K562 (cell line): ENCODE measurements around the gene PLD6. TPM values are rescaled to one million over a fixed set of nuclear protein-coding genes. Genes with fewer than 3 reads are reported as not detected.

ENCODE experiments used
- ATAC-seq: fragments of 200-7000 bp; cut with Tn5 transposase; 3 replicates; pipeline ENCODE4 v1.9.1; 2020; ENCODE audit warnings: moderate library complexity
- BruUV-seq: library from RNA; stranded (reverse); fragments of 400-500 nt; replicated peaks from 2 replicates; lab custom pipeline; 2021; lab: Mats Ljungman, UMichigan
- CTCF ChIA-PET: fragments of 300-600 bp; formaldehyde crosslinking; extraction: SDS; loops from one replicate; lab custom pipeline; 2021; ENCODE audit warnings: low intra/inter-chr PET ratio; lab: Yijun Ruan, JAX
- POLR2A ChIA-PET: fragments of 300-600, 350-650 bp; sonication (Branson Sonifier 250); formaldehyde crosslinking; extraction: SDS; loops from one replicate; lab custom pipeline; 2021; ENCODE audit warnings: antibody characterized with exemption, inconsistent platforms; lab: Yijun Ruan, JAX
- DNase-seq, 4 experiments: peaks; one replicate each; pipeline versions ENCODE4 v3.0.0 to v3.0.0-alpha.2; 2011 to 2018; ENCODE audit warnings: low spot score in 3 of 4, mixed read lengths in 3 of 4; ENCODE audit errors: extremely low read depth in 1 of 4
- FAIRE-seq: peaks from 2 replicates; lab custom pipeline; 2011; peaks lifted over from hg19 to GRCh38; lab: Jason Lieb, UNC
- H2AFZ ChIP-seq: 2 replicates; pipeline ENCODE4 v1.6.0; 2011; ENCODE audit warnings: low read depth, low read length, control low read depth, inconsistent platforms
- H3K27ac ChIP-seq: fragments of 200-600 bp; 3 replicates; pipeline ENCODE4 v1.8.0; 2011; ENCODE audit warnings: low read depth, mild to moderate bottlenecking, control low read depth, inconsistent platforms, low read length, moderate library complexity, mixed read lengths; ENCODE audit errors: extremely low read depth
- H3K27me3 ChIP-seq, 2 experiments: fragments of 300-600 bp in 1 of 2; 2 replicates in 1 of 2; 3 replicates in 1 of 2; pipeline versions ENCODE4 v1.6.0 to v1.8.0; 2011; ENCODE audit warnings: inconsistent platforms in 2 of 2, low read length in 2 of 2, mild to moderate bottlenecking in 1 of 2, mixed read lengths in 1 of 2, moderate library complexity in 1 of 2; ENCODE audit not compliant: control insufficient read depth in 2 of 2, insufficient read depth in 2 of 2
- H3K36me3 ChIP-seq: fragments of 300-600 bp; 3 replicates; pipeline ENCODE4 v1.8.0; 2011; ENCODE audit warnings: mild to moderate bottlenecking, low read length, inconsistent platforms; ENCODE audit not compliant: control insufficient read depth, insufficient read depth
- H3K4me1 ChIP-seq, 2 experiments: fragments of 200-600 bp in 1 of 2; replicated peaks in 1 of 2; 2 replicates in 1 of 2; 3 replicates in 1 of 2; pipeline versions ENCODE4 v1.5.1 to v1.8.0; 2011; ENCODE audit warnings: inconsistent platforms in 2 of 2, low read length in 2 of 2, mild to moderate bottlenecking in 1 of 2, mixed read lengths in 1 of 2, moderate library complexity in 1 of 2; ENCODE audit not compliant: control insufficient read depth in 2 of 2, insufficient read depth in 2 of 2
- H3K4me2 ChIP-seq: 2 replicates; pipeline ENCODE4 v1.6.1; 2011; ENCODE audit warnings: low read length, control low read depth, inconsistent platforms, mixed read lengths; ENCODE audit not compliant: insufficient read depth
- H3K4me3 ChIP-seq: fragments of 200-600 bp; sonication (generic), shearing (Covaris generic); 2 replicates; pipeline ENCODE4 v1.5.1; 2016; ENCODE audit warnings: control low read depth, inconsistent platforms
- H3K79me2 ChIP-seq: fragments of 200-600 bp; 3 replicates; pipeline ENCODE4 v1.8.0; 2011; ENCODE audit warnings: low read length, inconsistent platforms; ENCODE audit not compliant: control insufficient read depth, insufficient read depth
- H3K9ac ChIP-seq, 2 experiments: 2 replicates each; pipeline versions ENCODE4 v1.6.0 to v1.6.1; 2011; ENCODE audit warnings: low read depth in 2 of 2, low read length in 2 of 2, control low read depth in 1 of 2, inconsistent platforms in 1 of 2, mild to moderate bottlenecking in 1 of 2, mixed read lengths in 1 of 2; ENCODE audit not compliant: insufficient read depth in 1 of 2
- H3K9me1 ChIP-seq: one replicate; pipeline ENCODE4 v1.6.0; 2011; ENCODE audit warnings: inconsistent platforms, mild to moderate bottlenecking, low read length, moderate library complexity; ENCODE audit not compliant: control insufficient read depth, insufficient read depth
- H3K9me3 ChIP-seq: replicated peaks from 2 replicates; pipeline ENCODE4 v1.5.1; 2011; ENCODE audit warnings: low read depth, low read length, inconsistent platforms; ENCODE audit not compliant: control insufficient read depth, insufficient read depth
- H4K20me1 ChIP-seq: replicated peaks from 2 replicates; pipeline ENCODE4 v1.6.1; 2011; ENCODE audit warnings: low read length, inconsistent platforms, mixed read lengths; ENCODE audit not compliant: control insufficient read depth, insufficient read depth
- CBX8 ChIP-seq: fragments of 200-600 bp; sonication (generic); IDR thresholded peaks from 2 replicates; pipeline ENCODE4 v1.6.1; 2012; ENCODE audit warnings: borderline replicate concordance, mixed run types, low read depth, mild to moderate bottlenecking, moderate library complexity, mixed read lengths, low read length, control low read depth, inconsistent platforms; ENCODE audit not compliant: poor library complexity, severe bottlenecking; ENCODE audit errors: extremely low read depth
- CCAR2 ChIP-seq: fragments of 200-400 bp; formaldehyde crosslinking; IDR thresholded peaks from 2 replicates; pipeline ENCODE4 v1.6.1; 2017; ENCODE audit warnings: mild to moderate bottlenecking, low read depth, low read length
- ESRRA ChIP-seq: fragments of 450-650 bp; IDR thresholded peaks from 2 replicates; pipeline ENCODE4 v1.6.1; 2014; ENCODE audit warnings: low read depth, mild to moderate bottlenecking, moderate library complexity, borderline replicate concordance
- MCM2 ChIP-seq: fragments of 450-650 bp; IDR thresholded peaks from 2 replicates; pipeline ENCODE4 v1.6.1; 2017; ENCODE audit warnings: low read depth, mild to moderate bottlenecking
- NFIX ChIP-seq: fragments of 250-450 bp; sonication (Bioruptor Pico); IDR thresholded peaks from 2 replicates; pipeline ENCODE4 v1.4.0; 2020; ENCODE audit warnings: low read depth, mild to moderate bottlenecking, moderate library complexity
- RBM15 ChIP-seq: fragments of 200-400 bp; formaldehyde crosslinking; IDR thresholded peaks from 2 replicates; pipeline ENCODE4 v1.6.1; 2018; ENCODE audit warnings: mild to moderate bottlenecking, low read length, moderate library complexity; ENCODE audit not compliant: insufficient read depth
- TBL1XR1 ChIP-seq, 2 experiments: IDR thresholded peaks; 2 replicates each; pipeline ENCODE4 v1.6.1; 2012; ENCODE audit warnings: improper control_type of control experiment in 2 of 2, low read length in 2 of 2, mild to moderate bottlenecking in 1 of 2
- ZNF124 ChIP-seq: sonication (generic); formaldehyde crosslinking; IDR thresholded peaks from 2 replicates; pipeline ENCODE4 v1.8.1; 2022; ENCODE audit warnings: missing genetic modification reagents
- ZNF407 ChIP-seq: fragments of 450-650 bp; IDR thresholded peaks from 2 replicates; pipeline ENCODE4 v1.6.1; 2016; ENCODE audit warnings: low read depth
- ZNF77 ChIP-seq: fragments of 250-450 bp; sonication (Bioruptor Pico); IDR thresholded peaks from 2 replicates; pipeline ENCODE4 v1.5.0; 2020
- ZZZ3 ChIP-seq: fragments of 450-650 bp; IDR thresholded peaks from 2 replicates; pipeline ENCODE4 v1.6.1; 2016; ENCODE audit warnings: antibody characterized with exemption, mild to moderate bottlenecking, moderate library complexity
- WGBS: fragments of 100-300 bp; shearing (Covaris generic); methylation state at CpG from one replicate; pipeline ENCODE4 v1.1.6; 2016; ENCODE audit warnings: low coverage, mixed read lengths; ENCODE audit not compliant: insufficient coverage; ENCODE audit errors: missing lambda C conversion rate; 5-methylcytosine and 5-hydroxymethylcytosine counted together
- in situ Hi-C: fragments of 300-500 bp; cut with MboI; formaldehyde crosslinking; loops from 4 replicates; pipeline ENCODE4 v1.15.0; 2018; ENCODE audit warnings: inconsistent platforms, mixed read lengths
- intact Hi-C: fragments of 100-400 bp; cut with micrococcal nuclease; formaldehyde crosslinking; loops from 2 replicates; pipeline ENCODE4 v1.14.2; 2022
- polyA plus RNA-seq, 8 experiments: library from polyadenylated mRNA; depleted of rRNA in 4 of 8; stranded (reverse) in 5 of 8; unstranded in 3 of 8; fragments of >200 nt; fragmentation: Nextera tagmentation in 2 of 8; fragmentation: Illumina TruSeq in 1 of 8; extraction: Ambion mirVana in 2 of 8; extraction: Trizol in 1 of 8; gene quantifications; 2 replicates each; pipeline versions ENCODE4 v1.2.1 to v1.2.3, GENCODE V29; 2011 to 2014; ENCODE audit warnings: inconsistent platforms in 1 of 8, missing spikeins in 1 of 8
- total RNA-seq, 7 experiments: library from RNA; depleted of rRNA in 6 of 7; stranded (reverse); fragments of >200 nt in 6 of 7; fragmentation: Illumina TruSeq in 2 of 7; extraction: Trizol in 2 of 7; gene quantifications; 2 replicates each; pipeline versions ENCODE4 v1.2.1 to v1.2.3, GENCODE V29; 2011 to 2021; ENCODE audit warnings: low replicate concordance in 1 of 7
- TF ChIP-seq, protein P1 (sequence below): sonication (generic); formaldehyde crosslinking; IDR thresholded peaks from 2 replicates; pipeline ENCODE4 v1.9.0; 2022; ENCODE audit warnings: mild to moderate bottlenecking, missing genetic modification reagents

PLD6 gene
- total and polyA plus RNA-seq, 9 of the 15 experiments (the other 6 are each of a cell fraction or from before 2014, with no cell fraction given), result 3.6 to 15.6 (median 10.0) TPM

DNA sequence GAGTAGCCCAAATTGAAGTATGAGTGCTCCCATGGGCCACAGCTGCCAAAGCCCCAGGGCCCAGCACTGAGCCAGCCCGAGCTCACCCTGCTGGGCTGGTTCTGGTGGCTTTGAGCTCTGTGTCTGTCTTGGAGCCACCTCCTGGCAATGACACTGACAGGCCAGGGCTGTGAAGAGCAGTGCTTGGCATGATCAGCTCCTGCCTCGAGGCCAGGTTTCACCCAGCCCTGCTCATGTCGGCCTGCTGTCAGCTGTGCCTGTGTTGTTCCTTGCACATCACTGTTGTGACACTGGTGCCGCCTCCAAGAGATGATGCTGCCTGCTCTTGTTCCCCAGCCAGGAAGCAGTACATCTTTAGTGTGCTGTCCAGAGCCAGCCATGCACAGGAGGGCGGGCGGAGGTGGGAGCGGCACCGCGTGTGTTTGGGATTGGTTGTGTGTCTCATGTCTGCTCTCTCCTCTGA, 26.0 kb downstream of the PLD6 start:
- intact Hi-C loops (no loop called here), in situ Hi-C loops (no loop called here)
- WGBS, result 87% methylated on average over 4 of the region's 9 CpGs
- Histone ChIP-seq H3K4me2 (no peak overlapping the region), H3K9me1 (no peaks in the 10 kb centered on the region), H4K20me1 (no peaks in the 10 kb centered on the region), H3K27ac (no peak overlapping the region), H3K36me3 (peaks cover 54% of the 10 kb centered on the region; the same call in 2 of the 3 replicates), H3K79me2 (no peaks in the 10 kb centered on the region), H3K27me3 (no peaks in the 10 kb centered on the region), H2AFZ (no peak overlapping the region), H3K4me1 (no peaks in the 10 kb centered on the region; a peak in 1 of 5 replicates), H3K4me3 (no peak overlapping the region), H3K9me3 (no peaks in the 10 kb centered on the region), H3K9ac (no peak overlapping the region)
- FAIRE-seq (no peak), DNase-seq (no peak), ATAC-seq (no peak)
- BruUV-seq, result no TSS peak
- CTCF ChIA-PET, result no interaction called here
- POLR2A ChIA-PET, result interaction anchor here (0.6 kb wide), 1 partner anchor 11 kb away, joined by 3 read pairs; no protein-coding TSS in a partner anchor
- TF ChIP-seq ESRRA (no peak), ZZZ3 (no peak), ZNF124 (CRISPR knock-in tag) (no peak), NFIX (CRISPR knock-in tag) (no peak), TBL1XR1 (IDR thresholded peaks at IDR 0.05; ENCODE audit: low read length in 2 of 2) (no peak), CCAR2 (no peak), ZNF77 (CRISPR knock-in tag) (no peak), CBX8 (no peak), MCM2 (no peak), RBM15 (no peak), ZNF407 (no peak)
- TF ChIP-seq, protein P1, sequence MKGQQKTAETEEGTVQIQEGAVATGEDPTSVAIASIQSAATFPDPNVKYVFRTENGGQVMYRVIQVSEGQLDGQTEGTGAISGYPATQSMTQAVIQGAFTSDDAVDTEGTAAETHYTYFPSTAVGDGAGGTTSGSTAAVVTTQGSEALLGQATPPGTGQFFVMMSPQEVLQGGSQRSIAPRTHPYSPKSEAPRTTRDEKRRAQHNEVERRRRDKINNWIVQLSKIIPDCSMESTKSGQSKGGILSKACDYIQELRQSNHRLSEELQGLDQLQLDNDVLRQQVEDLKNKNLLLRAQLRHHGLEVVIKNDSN (CRISPR knock-in tag), result no peak
